HEK293 (cell line): ENCODE results near the gene SOX5.

Experiments
- CTCF ChIP-seq: fragments of 450-650 bp; formaldehyde crosslinking; IDR thresholded peaks from 2 replicates; pipeline ENCODE4 v1.5.1; 2016; ENCODE audit warnings: missing biosample characterization, missing genetic modification characterization
- ZBTB26 ChIP-seq: fragments of 450-650 bp; formaldehyde crosslinking; optimal IDR thresholded peaks from 2 replicates; pipeline ENCODE3; 2016; ENCODE audit warnings: missing biosample characterization, mild to moderate bottlenecking, missing genetic modification characterization
- ZBTB8A ChIP-seq: fragments of 450-650 bp; formaldehyde crosslinking; IDR thresholded peaks from 2 replicates; pipeline ENCODE4 v1.5.1; 2016; ENCODE audit warnings: missing biosample characterization, missing genetic modification characterization
- ZNF138 ChIP-seq: fragments of 450-650 bp; formaldehyde crosslinking; IDR thresholded peaks from 2 replicates; pipeline ENCODE4 v1.5.1; 2016; ENCODE audit warnings: missing biosample characterization, missing genetic modification characterization, borderline replicate concordance
- ZNF530 ChIP-seq: fragments of 450-650 bp; formaldehyde crosslinking; IDR thresholded peaks from 2 replicates; pipeline ENCODE4 v1.5.1; 2016; ENCODE audit warnings: low read depth, missing biosample characterization, missing genetic modification characterization
- ZNF580 ChIP-seq: fragments of 450-650 bp; formaldehyde crosslinking; IDR thresholded peaks from 2 replicates; pipeline ENCODE4 v1.5.1; 2016; ENCODE audit warnings: missing biosample characterization, missing genetic modification characterization

GRCh38 chr12:23742574-23742973 is 206.9 kb downstream of the SOX5 start:
- TF ChIP-seq ZNF138 (tag by site-specific recombination) (no peak), ZBTB8A (tag by site-specific recombination) (no peak), CTCF (tag by site-specific recombination) (no peak), ZNF530 (no peak), ZNF580 (tag by site-specific recombination) (no peak), ZBTB26 (tag by site-specific recombination) (no peak)
